Natural killer cell (primary cell): ENCODE results near the gene MPV17L2. TPM values are rescaled to one million over a fixed set of nuclear protein-coding genes. Genes with fewer than 3 reads are reported as not detected.

Experiments
- ATAC-seq, 3 donors: fragments of 150-1000 bp in 2 of 3; fragments of 200-7000 bp in 1 of 3; cut with Tn5 transposase; 1 replicate in 1 of 3; 2 replicates in 2 of 3; pipeline ENCODE4 v1.10.0; 2021; ENCODE audit warnings: mild to moderate bottlenecking in 2 of 3, moderate library complexity in 2 of 3
- DNase-seq, 2 donors: peaks; one replicate each; pipeline versions ENCODE4 v3.0.0 to v3.0.0-alpha.2; 2013 to 2021; ENCODE audit warnings: mixed read lengths in 1 of 2
- H3K27ac ChIP-seq: one replicate; pipeline ENCODE4 v1.5.1; 2013; ENCODE audit warnings: mild to moderate bottlenecking, low read length
- H3K27me3 ChIP-seq: one replicate; pipeline ENCODE4 v1.6.1; 2013; ENCODE audit warnings: low read length; ENCODE audit not compliant: control insufficient read depth, insufficient read depth
- H3K36me3 ChIP-seq: one replicate; pipeline ENCODE4 v1.6.1; 2013; ENCODE audit warnings: low read length; ENCODE audit not compliant: control insufficient read depth, insufficient read depth
- H3K4me1 ChIP-seq: one replicate; pipeline ENCODE4 v1.6.1; 2013; ENCODE audit warnings: low read length; ENCODE audit not compliant: control insufficient read depth, insufficient read depth
- H3K4me3 ChIP-seq: one replicate; pipeline ENCODE4 v1.5.1; 2013; ENCODE audit warnings: low read length
- H3K9me3 ChIP-seq: one replicate; pipeline ENCODE4 v1.6.1; 2013; ENCODE audit warnings: low read length; ENCODE audit not compliant: control insufficient read depth, insufficient read depth
- H3K27ac Mint-ChIP-seq, 2 donors: one replicate each; pipeline ENCODE4 v1.8.0; 2022; ENCODE audit warnings: mild to moderate bottlenecking in 2 of 2, mixed read lengths in 2 of 2, moderate library complexity in 1 of 2
- H3K27me3 Mint-ChIP-seq, 2 donors: one replicate each; pipeline ENCODE4 v1.8.0; 2022; ENCODE audit warnings: low read depth in 2 of 2, mixed read lengths in 2 of 2
- H3K36me3 Mint-ChIP-seq: one replicate; pipeline ENCODE4 v1.8.0; 2022; ENCODE audit warnings: mixed read lengths
- H3K4me1 Mint-ChIP-seq, 2 donors: one replicate each; pipeline ENCODE4 v1.8.0; 2022; ENCODE audit warnings: mixed read lengths in 2 of 2
- H3K4me3 Mint-ChIP-seq: one replicate; pipeline ENCODE4 v1.8.0; 2022; ENCODE audit warnings: mild to moderate bottlenecking, moderate library complexity, mixed read lengths
- H3K9me3 Mint-ChIP-seq, 2 donors: one replicate each; pipeline ENCODE4 v1.8.0; 2022; ENCODE audit warnings: mixed read lengths in 2 of 2
- WGBS: methylation state at CpG from one replicate; pipeline ENCODE4 v1.1.7; 2013; ENCODE audit warnings: missing lambda C conversion rate; ENCODE audit not compliant: insufficient coverage; 5-methylcytosine and 5-hydroxymethylcytosine counted together
- intact Hi-C: fragments of 100-400 bp; cut with micrococcal nuclease; formaldehyde crosslinking; loops from one replicate; pipeline ENCODE4 v1.14.2; 2022
- total RNA-seq, 4 donors: library from RNA; stranded (reverse); fragments of 120-200 nt in 1 of 4; gene quantifications; one replicate each; pipeline versions ENCODE4 v1.2.3 to v1.2.4, GENCODE V29; 2013 to 2022
- TF ChIP-seq, protein P1 (sequence below): fragments of 200-600 bp; IDR thresholded peaks from one replicate; pipeline ENCODE4 v1.8.0; 2022; ENCODE audit warnings: antibody characterized with exemption

Gene MPV17L2
- total RNA-seq, 3 donors from 2014 or later (not counting 1 experiment from before 2014, with no cell fraction given) = 4.1 to 5.6 (median 4.5) TPM

- Mint-ChIP-seq H3K27me3 (peaks cover 17 to 22% of the 10 kb centered on the region in 2 donors), H3K9me3 (no peaks in the 10 kb centered on the region), H3K4me3 (no peak overlapping the region), H3K4me1 (no peaks in the 10 kb centered on the region), H3K36me3 (no peaks in the 10 kb centered on the region), H3K27ac (no peak overlapping the region)
- no peaks in the 10 kb centered on the region for H3K36me3 ChIP-seq
- H3K27ac ChIP-seq = no peak overlapping the region
- peaks cover 3% of the 10 kb centered on the region for H3K27me3 ChIP-seq
- H3K9me3 ChIP-seq = no peaks in the 10 kb centered on the region
- ATAC-seq (peak in 1 of 3 donors; percentile 6), DNase-seq (no peak)
- no peak overlapping the region for H3K4me3 ChIP-seq
- intact Hi-C loops = no loop called here
- WGBS = 87% methylated on average over 17 of the region's 17 CpGs
- TF ChIP-seq, protein P1, sequence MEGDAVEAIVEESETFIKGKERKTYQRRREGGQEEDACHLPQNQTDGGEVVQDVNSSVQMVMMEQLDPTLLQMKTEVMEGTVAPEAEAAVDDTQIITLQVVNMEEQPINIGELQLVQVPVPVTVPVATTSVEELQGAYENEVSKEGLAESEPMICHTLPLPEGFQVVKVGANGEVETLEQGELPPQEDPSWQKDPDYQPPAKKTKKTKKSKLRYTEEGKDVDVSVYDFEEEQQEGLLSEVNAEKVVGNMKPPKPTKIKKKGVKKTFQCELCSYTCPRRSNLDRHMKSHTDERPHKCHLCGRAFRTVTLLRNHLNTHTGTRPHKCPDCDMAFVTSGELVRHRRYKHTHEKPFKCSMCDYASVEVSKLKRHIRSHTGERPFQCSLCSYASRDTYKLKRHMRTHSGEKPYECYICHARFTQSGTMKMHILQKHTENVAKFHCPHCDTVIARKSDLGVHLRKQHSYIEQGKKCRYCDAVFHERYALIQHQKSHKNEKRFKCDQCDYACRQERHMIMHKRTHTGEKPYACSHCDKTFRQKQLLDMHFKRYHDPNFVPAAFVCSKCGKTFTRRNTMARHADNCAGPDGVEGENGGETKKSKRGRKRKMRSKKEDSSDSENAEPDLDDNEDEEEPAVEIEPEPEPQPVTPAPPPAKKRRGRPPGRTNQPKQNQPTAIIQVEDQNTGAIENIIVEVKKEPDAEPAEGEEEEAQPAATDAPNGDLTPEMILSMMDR = no peak
- no peaks in the 10 kb centered on the region for H3K4me1 ChIP-seq
Observed at GRCh38 chr19:18218159-18218558, 25.1 kb downstream of the MPV17L2 start.

- no peak overlapping the region for H3K27ac ChIP-seq
- no peaks in the 10 kb centered on the region for H3K9me3 ChIP-seq
- DNase-seq = no peak
- peaks cover 4% of the 10 kb centered on the region for H3K27me3 ChIP-seq
- H3K27ac Mint-ChIP-seq = no peak overlapping the region
- H3K36me3 ChIP-seq = no peaks in the 10 kb centered on the region
- no peak overlapping the region for H3K4me3 Mint-ChIP-seq
- WGBS = 94% methylated on average over 3 of the region's 3 CpGs
- no peaks in the 10 kb centered on the region for H3K36me3 Mint-ChIP-seq
- no peaks in the 10 kb centered on the region for H3K4me1 ChIP-seq
- no peaks in the 10 kb centered on the region for H3K4me1 Mint-ChIP-seq
- intact Hi-C loops = no loop called here
- H3K27me3 Mint-ChIP-seq = peaks cover 17 to 25% of the 10 kb centered on the region in 2 donors
- no peak overlapping the region for H3K4me3 ChIP-seq
- no peak for ATAC-seq
- TF ChIP-seq, protein P1 = no peak
- H3K9me3 Mint-ChIP-seq = no peaks in the 10 kb centered on the region
Observed at GRCh38 chr19:18218600-18218999, 25.6 kb downstream of the MPV17L2 start.

DNA sequence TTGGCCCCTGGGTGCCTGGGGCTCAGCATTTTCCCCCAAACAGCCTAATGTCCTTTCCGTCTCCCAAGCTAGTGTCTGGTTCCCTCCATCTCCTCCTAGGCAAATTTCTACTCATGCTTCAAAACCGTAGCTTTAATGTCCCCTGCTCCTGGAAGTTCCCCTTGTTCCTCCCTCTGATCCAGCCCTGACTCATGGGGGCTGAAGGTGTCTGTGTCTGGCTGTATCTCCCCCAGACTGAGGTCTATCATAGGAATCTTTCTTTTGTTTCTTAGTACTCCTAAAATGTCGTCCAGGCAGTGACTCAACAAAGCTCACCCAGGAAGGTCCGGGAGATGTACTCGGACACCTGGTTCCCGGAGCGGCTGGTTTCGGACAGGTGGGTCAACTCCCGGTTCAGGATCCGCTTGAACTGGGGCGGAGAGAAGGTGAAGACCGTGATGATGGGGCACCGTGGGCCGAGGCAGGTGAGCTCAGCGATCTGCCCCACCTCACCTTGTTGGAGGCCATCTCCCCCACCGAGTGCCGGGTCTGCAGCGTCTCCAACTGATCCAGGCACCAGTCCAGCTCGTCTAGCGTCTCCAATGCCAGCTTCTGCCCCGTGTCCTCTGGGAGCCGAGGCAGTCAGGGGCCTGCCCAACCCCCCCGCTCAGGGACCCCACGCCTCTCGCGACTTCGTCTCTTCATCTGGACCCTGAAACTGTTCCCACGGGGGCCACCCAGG is 27.1 kb downstream of the MPV17L2 start:
- H3K27ac ChIP-seq = no peak overlapping the region
- ATAC-seq (no peak), DNase-seq (no peak)
- peaks cover 15% of the 10 kb centered on the region for H3K4me1 ChIP-seq
- H3K36me3 ChIP-seq = no peaks in the 10 kb centered on the region
- Mint-ChIP-seq H3K4me3 (no peak overlapping the region), H3K4me1 (peaks cover 9 to 13% of the 10 kb centered on the region in 2 donors), H3K27me3 (peaks cover 26 to 39% of the 10 kb centered on the region in 2 donors), H3K36me3 (no peaks in the 10 kb centered on the region), H3K9me3 (no peaks in the 10 kb centered on the region), H3K27ac (no peak overlapping the region)
- TF ChIP-seq, protein P1 = no peak
- WGBS = 76% methylated on average over 28 of the region's 28 CpGs
- H3K4me3 ChIP-seq = no peak overlapping the region
- peaks cover 14% of the 10 kb centered on the region for H3K27me3 ChIP-seq
- H3K9me3 ChIP-seq = no peaks in the 10 kb centered on the region
- intact Hi-C loops = no loop called here
